ENCODE results near the gene ASCL5.

- TF ChIP-seq CTCF (IDR thresholded peaks at IDR 0.05) (no peak), POLR2AphosphoS5 (IDR thresholded peaks at IDR 0.05) (no peak)
Observed at GRCh38 chr1:201134405-201134804, 7.4 kb upstream of the ASCL5 start.

Measured in breast epithelium (tissue), 3 donors.